Measurements from ENCODE around the gene TAS1R3. TPM values are rescaled to one million over a fixed set of nuclear protein-coding genes. Genes with fewer than 3 reads are reported as not detected.

TAS1R3 gene
- total RNA-seq, 1 experiment from 2014 or later, result 0.22 TPM

- POLR2A ChIA-PET, result no interaction called here
- Mint-ChIP-seq H3K27ac (0 out of 2 replicates have a peak overlapping the region, but pooled peaks have one; percentile 27), H3K4me3 (peak overlapping the region; percentile 71), H3K36me3 (no peaks in the 10 kb centered on the region), H3K4me1 (peaks cover 21% of the 10 kb centered on the region), H3K9me3 (no peaks in the 10 kb centered on the region), H3K27me3 (ENCODE audit: low read depth) (peaks cover 6% of the 10 kb centered on the region; the same call in 1 of the 2 replicates)
- ATAC-seq (no peak), DNase-seq (ENCODE audit: low spot score) (no peak)
- TF ChIP-seq E2F5 (CRISPR knock-in tag; IDR thresholded peaks at IDR 0.05), result 0 out of 2 replicates have a peak, but pooled peaks have one; percentile 17
- no peak for TF ChIP-seq NFYB (CRISPR knock-in tag; conservative IDR thresholded peaks at IDR 0.05; ENCODE audit: low read depth)
- TF ChIP-seq SMAD3 (CRISPR knock-in tag; IDR thresholded peaks at IDR 0.05; ENCODE audit: borderline replicate concordance), result 0 out of 2 replicates have a peak, but pooled peaks have one; percentile 33
- TF ChIP-seq HMGXB4 (CRISPR knock-in tag; IDR thresholded peaks at IDR 0.05), result 0 out of 2 replicates have a peak, but pooled peaks have one; percentile 1
- TF ChIP-seq CDX4 (CRISPR knock-in tag; IDR thresholded peaks at IDR 0.05; ENCODE audit: borderline replicate concordance), result no peak
- CTCF ChIA-PET, result interaction anchor here (0.5 kb wide), 1 partner anchor 192 kb away, joined by 3 read pairs; no protein-coding TSS in a partner anchor
Measured at GRCh38 chr1:1307261-1307922, 23.7 kb upstream of the TAS1R3 start.

- POLR2A ChIA-PET, result no interaction called here
- peak; percentile 40 for ATAC-seq
- peaks cover 5% of the 10 kb centered on the region; the same call in 1 of the 2 replicates for H3K36me3 Mint-ChIP-seq
- no peaks in the 10 kb centered on the region for H3K9me3 Mint-ChIP-seq
- CTCF ChIA-PET, result interaction anchor here (0.5 kb wide), 1 partner anchor 191 kb away, joined by 3 read pairs; no protein-coding TSS in a partner anchor
- peak within 1 kb of the TSS; percentile 71 for H3K4me3 Mint-ChIP-seq
- peak; percentile 82 for DNase-seq (ENCODE audit: low spot score)
- peaks cover 21% of the 10 kb centered on the region for H3K4me1 Mint-ChIP-seq
- 0 out of 2 replicates have a peak within 1 kb of the TSS, but pooled peaks have one; percentile 32 for H3K27ac Mint-ChIP-seq
- peaks cover 6% of the 10 kb centered on the region; the same call in 1 of the 2 replicates for H3K27me3 Mint-ChIP-seq (ENCODE audit: low read depth)
- TF ChIP-seq ZBTB43 (CRISPR knock-in tag; IDR thresholded peaks at IDR 0.05), result no peak
- TF ChIP-seq MYBL2 (CRISPR knock-in tag; IDR thresholded peaks at IDR 0.05), result peak; percentile 5; the same call in 1 of the 2 replicates
- peak; percentile 31; the same call in 1 of the 2 replicates for TF ChIP-seq USF2 (CRISPR knock-in tag; IDR thresholded peaks at IDR 0.05)
- peak; percentile 76 for TF ChIP-seq FOXK1 (CRISPR knock-in tag; IDR thresholded peaks at IDR 0.05)
- peak; percentile 52; the same call in 1 of the 2 replicates for TF ChIP-seq E2F5 (CRISPR knock-in tag; IDR thresholded peaks at IDR 0.05)
- 0 out of 2 replicates have a peak, but pooled peaks have one; percentile 46 for TF ChIP-seq NR3C1 (CRISPR knock-in tag; conservative IDR thresholded peaks at IDR 0.05; ENCODE audit: low read depth)
- TF ChIP-seq FOXP1 (CRISPR knock-in tag; IDR thresholded peaks at IDR 0.05; ENCODE audit: borderline replicate concordance), result 0 out of 2 replicates have a peak, but pooled peaks have one; percentile 25
- no peak for TF ChIP-seq CBFB (CRISPR knock-in tag; IDR thresholded peaks at IDR 0.05; ENCODE audit: low read depth)
- TF ChIP-seq ZNF425 (CRISPR knock-in tag; conservative IDR thresholded peaks at IDR 0.05), result no peak
- TF ChIP-seq GABPB1 (CRISPR knock-in tag; IDR thresholded peaks at IDR 0.05), result peak; percentile 17; the same call in 1 of the 2 replicates
- no peak for TF ChIP-seq NFATC4 (CRISPR knock-in tag; IDR thresholded peaks at IDR 0.05)
- peak; percentile 18; the same call in 1 of the 2 replicates for TF ChIP-seq ETV6 (CRISPR knock-in tag; IDR thresholded peaks at IDR 0.05)
- TF ChIP-seq SP1 (CRISPR knock-in tag; conservative IDR thresholded peaks at IDR 0.05), result peak; percentile 68
- peak; percentile 77; the same call in 1 of the 2 replicates for TF ChIP-seq MAX (CRISPR knock-in tag; IDR thresholded peaks at IDR 0.05)
- TF ChIP-seq SMAD3 (CRISPR knock-in tag; IDR thresholded peaks at IDR 0.05; ENCODE audit: borderline replicate concordance), result no peak
- peak; percentile 79; the same call in 1 of the 2 replicates for TF ChIP-seq ESRRA (CRISPR knock-in tag; IDR thresholded peaks at IDR 0.05; ENCODE audit: borderline replicate concordance)
Measured at GRCh38 chr1:1307923-1308755, 22.9 kb upstream of the TAS1R3 start, which contains the start of the genes ACAP3 and PUSL1. Gene ACAP3 (minus strand): TSS chr1:1307930. CDS start chr1:1307815, 115 bp downstream. Gene PUSL1 (plus strand): TSS chr1:1308597. CDS start chr1:1308644, 47 bp downstream.

Data from WTC11 (cell line).